AG10803 (cell line): Measurements from ENCODE around the gene RMDN2.
A peak's percentile ranks its signal among the peaks of the same experiment; 100 is the strongest.

ENCODE experiments used
- DNase-seq: peaks from one replicate; pipeline ENCODE4 v3.0.0; 2010; ENCODE audit warnings: low read depth
- H3K4me3 ChIP-seq: 2 replicates; pipeline ENCODE4 v1.5.1; 2011; ENCODE audit warnings: mild to moderate bottlenecking, low read length, control low read depth
- CTCF ChIP-seq: conservative IDR thresholded peaks from 2 replicates; pipeline ENCODE4 v1.5.1; 2011; ENCODE audit warnings: mild to moderate bottlenecking, low read length, control low read depth, inconsistent platforms

RMDN2 gene

GRCh38 chr2:37982847-37983246 lies 57.8 kb downstream of the RMDN2 start:
- H3K4me3 ChIP-seq = no peak overlapping the region
- TF ChIP-seq CTCF = no peak
- no peak for DNase-seq

GRCh38 chr2:37983719-37984118 lies 58.6 kb downstream of the RMDN2 start:
- DNase-seq = no peak
- no peak overlapping the region for H3K4me3 ChIP-seq
- TF ChIP-seq CTCF = no peak

- no peak overlapping the region for H3K4me3 ChIP-seq
- no peak for TF ChIP-seq CTCF
- DNase-seq = peak; percentile 11
These were observed 59.1 kb downstream of the RMDN2 start for GRCh38 chr2:37984176-37984575.

GRCh38 chr2:37984589-37984988 lies 59.5 kb downstream of the RMDN2 start:
- TF ChIP-seq CTCF = peak; percentile 45
- DNase-seq = peak; percentile 26
- no peak overlapping the region for H3K4me3 ChIP-seq

- peak; percentile 75 for DNase-seq
- no peak overlapping the region for H3K4me3 ChIP-seq
- no peak for TF ChIP-seq CTCF
These were observed 60.2 kb downstream of the RMDN2 start for GRCh38 chr2:37985333-37985732.

- DNase-seq = no peak
- no peak overlapping the region for H3K4me3 ChIP-seq
- TF ChIP-seq CTCF = no peak
These were observed 62.1 kb downstream of the RMDN2 start for GRCh38 chr2:37987098-37987775.

- H3K4me3 ChIP-seq = no peak overlapping the region
- no peak for DNase-seq
- no peak for TF ChIP-seq CTCF
These were observed 67.5 kb downstream of the RMDN2 start for GRCh38 chr2:37992601-37993000.
